Measurements from ENCODE around the gene PRND.
A peak's percentile ranks its signal among the peaks of the same experiment; 100 is the strongest.
"Not testable (repeated sequence)": the region's sequence is repeated elsewhere in the genome, so short reads cannot be mapped to it uniquely, and the experiment has no call there.

Gene PRND

GRCh38 chr20:4722993-4723392 is 1.3 kb downstream of the PRND start:
- Histone ChIP-seq H3K4me1 (peaks cover 20 to 38% (median 27%) of the 10 kb centered on the region in 10 experiments), H3K36me3 (no peaks in the 10 kb centered on the region), H3K4me2 (no peak overlapping the region), H4K20me1 (no peaks in the 10 kb centered on the region; a peak in 1 of 22 replicates), H3K4me3 (no peak overlapping the region), H3K27me3 (no peaks in the 10 kb centered on the region), H3K27ac (no peak overlapping the region), H3K9me3 (replicated peaks in 1 of 11) (peaks cover 0 to 10% (median 0%) of the 10 kb centered on the region in 11 experiments; a peak in 4 of 22 replicates), H3K9ac (no peak overlapping the region)
- TF ChIP-seq Cebpa-rat (IDR thresholded peaks at IDR 0.05), result no peak

GRCh38 chr20:4723553-4723952 is 1.8 kb downstream of the PRND start:
- not testable (repeated sequence) for H3K27me3 ChIP-seq; H3K4me3 ChIP-seq; H3K9me3 ChIP-seq (replicated peaks in 1 of 11); H3K36me3 ChIP-seq; H3K4me2 ChIP-seq; H4K20me1 ChIP-seq; H3K9ac ChIP-seq; H3K27ac ChIP-seq
- peaks cover 20 to 36% (median 27%) of the 10 kb centered on the region in 10 experiments for H3K4me1 ChIP-seq

GRCh38 chr20:4724459-4725262 is 3.0 kb downstream of the PRND start:
- H3K27ac ChIP-seq, result no peak overlapping the region

GRCh38 chr20:4725263-4725550 is 3.5 kb downstream of the PRND start:
- H3K27ac ChIP-seq, result no peak overlapping the region
- H3K9ac ChIP-seq, result no peak overlapping the region
- no peak overlapping the region for H3K4me2 ChIP-seq
- no peak for TF ChIP-seq Cebpa-rat (IDR thresholded peaks at IDR 0.05)
- H3K9me3 ChIP-seq (replicated peaks in 1 of 11), result no peaks in the 10 kb centered on the region
- no peaks in the 10 kb centered on the region for H3K27me3 ChIP-seq
- peaks cover 13 to 30% (median 19%) of the 10 kb centered on the region in 10 experiments for H3K4me1 ChIP-seq
- H3K36me3 ChIP-seq, result no peaks in the 10 kb centered on the region
- no peaks in the 10 kb centered on the region; a peak in 1 of 22 replicates for H4K20me1 ChIP-seq
- H3K4me3 ChIP-seq, result no peak overlapping the region

More at GRCh38 chr20:4724459-4725262, 3.0 kb downstream of the PRND start:
- Histone ChIP-seq H3K4me3 (no peak overlapping the region), H3K9me3 (replicated peaks in 1 of 11) (no peaks in the 10 kb centered on the region), H3K4me1 (peaks cover 19 to 33% (median 25%) of the 10 kb centered on the region in 10 experiments), H3K4me2 (no peak overlapping the region), H3K27me3 (no peaks in the 10 kb centered on the region), H4K20me1 (no peaks in the 10 kb centered on the region; a peak in 1 of 22 replicates), H3K36me3 (no peaks in the 10 kb centered on the region), H3K9ac (no peak overlapping the region)
- TF ChIP-seq Cebpa-rat (IDR thresholded peaks at IDR 0.05), result no peak

- Histone ChIP-seq H4K20me1 (no peaks in the 10 kb centered on the region; a peak in 1 of 22 replicates), H3K27ac (peak overlapping the region in 5 of 11 experiments; percentile 9 to 67 (median 46); a peak in 9 of 22 replicates), H3K4me2 (peak overlapping the region; percentile 21 to 72 (median 47); a peak in 21 of 22 replicates), H3K36me3 (no peaks in the 10 kb centered on the region), H3K27me3 (no peaks in the 10 kb centered on the region), H3K4me3 (no peak overlapping the region), H3K4me1 (peaks cover 9 to 22% (median 13%) of the 10 kb centered on the region in 10 experiments; a peak in 19 of 20 replicates), H3K9me3 (replicated peaks in 1 of 11) (no peaks in the 10 kb centered on the region), H3K9ac (peak overlapping the region in 8 of 11 experiments; percentile 2 to 49 (median 16); a peak in 5 of 22 replicates)
- TF ChIP-seq Cebpa-rat (IDR thresholded peaks at IDR 0.05), result no peak
Measured at GRCh38 chr20:4726710-4727397, 5.1 kb downstream of the PRND start.

- Histone ChIP-seq H4K20me1 (no peaks in the 10 kb centered on the region; a peak in 1 of 22 replicates), H3K9me3 (replicated peaks in 1 of 11) (no peaks in the 10 kb centered on the region), H3K27ac (no peak overlapping the region), H3K27me3 (no peaks in the 10 kb centered on the region), H3K36me3 (no peaks in the 10 kb centered on the region), H3K4me3 (no peak overlapping the region), H3K9ac (no peak overlapping the region), H3K4me1 (peaks cover 9 to 22% (median 13%) of the 10 kb centered on the region in 10 experiments; a peak in 19 of 20 replicates), H3K4me2 (no peak overlapping the region)
- TF ChIP-seq Cebpa-rat (IDR thresholded peaks at IDR 0.05), result no peak
Measured at GRCh38 chr20:4728120-4728760, 6.5 kb downstream of the PRND start.

GRCh38 chr20:4729265-4729664 is 7.6 kb downstream of the PRND start:
- H3K27ac ChIP-seq, result no peak overlapping the region
- no peaks in the 10 kb centered on the region; a peak in 1 of 22 replicates for H4K20me1 ChIP-seq
- no peaks in the 10 kb centered on the region for H3K27me3 ChIP-seq
- H3K4me1 ChIP-seq, result peaks cover 9 to 22% (median 13%) of the 10 kb centered on the region in 10 experiments; a peak in 19 of 20 replicates
- no peak overlapping the region for H3K9ac ChIP-seq
- no peak overlapping the region for H3K4me2 ChIP-seq
- no peaks in the 10 kb centered on the region for H3K36me3 ChIP-seq
- no peak for TF ChIP-seq Cebpa-rat (IDR thresholded peaks at IDR 0.05)
- no peak overlapping the region for H3K4me3 ChIP-seq
- no peaks in the 10 kb centered on the region for H3K9me3 ChIP-seq (replicated peaks in 1 of 11)

GRCh38 chr20:4730780-4731179 is 9.1 kb downstream of the PRND start:
- Histone ChIP-seq H3K4me3 (no peak overlapping the region), H3K27ac (no peak overlapping the region), H3K9me3 (replicated peaks in 1 of 11) (no peaks in the 10 kb centered on the region), H4K20me1 (no peaks in the 10 kb centered on the region), H3K4me1 (peaks cover 9 to 22% (median 13%) of the 10 kb centered on the region in 10 experiments; a peak in 19 of 20 replicates), H3K27me3 (no peaks in the 10 kb centered on the region), H3K36me3 (no peaks in the 10 kb centered on the region), H3K4me2 (no peak overlapping the region), H3K9ac (no peak overlapping the region)
- no peak for TF ChIP-seq Cebpa-rat (IDR thresholded peaks at IDR 0.05)

GRCh38 chr20:4736875-4737274 is 15.2 kb downstream of the PRND start:
- no peak overlapping the region for H3K4me2 ChIP-seq
- no peaks in the 10 kb centered on the region for H3K36me3 ChIP-seq
- no peaks in the 10 kb centered on the region for H3K4me1 ChIP-seq
- no peaks in the 10 kb centered on the region for H3K27me3 ChIP-seq
- no peak for TF ChIP-seq Cebpa-rat (IDR thresholded peaks at IDR 0.05)
- no peaks in the 10 kb centered on the region for H4K20me1 ChIP-seq
- H3K9me3 ChIP-seq (replicated peaks in 1 of 11), result no peaks in the 10 kb centered on the region
- no peak overlapping the region for H3K27ac ChIP-seq
- no peak overlapping the region for H3K4me3 ChIP-seq
- H3K9ac ChIP-seq, result no peak overlapping the region

All from BLaER1 treated with 17β-estradiol and CSF1 and Interleukin-3, amounts not matched to agents 10 nM and 100 nM (cell line).